Omental fat pad (tissue), 4 donors: ENCODE measurements around the gene CCDC107. TPM values are rescaled to one million over a fixed set of nuclear protein-coding genes. Genes with fewer than 3 reads are reported as not detected.

Experiments
- ATAC-seq: fragments of 150-250 bp; one replicate; pipeline ENCODE4 v1.9.1; 2016; ENCODE audit warnings: mild to moderate bottlenecking, moderate library complexity; ENCODE audit not compliant: low FRiP score
- DNase-seq: peaks from one replicate; pipeline ENCODE4 v3.0.0-alpha.2; 2019; ENCODE audit warnings: low spot score
- CTCF ChIP-seq, 3 donors: fragments of 450-650 bp; IDR thresholded peaks; one replicate each; pipeline ENCODE4 v1.5.1; 2016 to 2017; ENCODE audit warnings: antibody characterized with exemption in 3 of 3, mild to moderate bottlenecking in 3 of 3, moderate library complexity in 2 of 3
- total RNA-seq, 4 donors: library from RNA; depleted of rRNA; stranded (reverse); fragments of >200 nt; gene quantifications; one replicate each; pipeline ENCODE4 v1.1.0, GENCODE V29; 2016

CCDC107 gene
- total RNA-seq, 4 donors from 2014 or later: 35.8 to 108 (median 52.5) TPM

- DNase-seq (peak; percentile 75), ATAC-seq (peak; percentile 66)
Observed at GRCh38 chr9:35616681-35617459, 41.2 kb upstream of the CCDC107 start.

GRCh38 chr9:35617548-35617947 is 40.5 kb upstream of the CCDC107 start:
- ATAC-seq: no peak
- TF ChIP-seq CTCF (IDR thresholded peaks at IDR 0.05): no peak

More at GRCh38 chr9:35616681-35617459, 41.2 kb upstream of the CCDC107 start:
- no peak for TF ChIP-seq CTCF (IDR thresholded peaks at IDR 0.05)

GRCh38 chr9:35618325-35618727 is 39.8 kb upstream of the CCDC107 start, which contains the start of gene CD72:
CD72 (minus strand) TSS chr9:35618413; CDS start chr9:35618303, 110 bp downstream.
- ATAC-seq: no peak
- DNase-seq: no peak
- TF ChIP-seq CTCF (IDR thresholded peaks at IDR 0.05): no peak

More at GRCh38 chr9:35617548-35617947, 40.5 kb upstream of the CCDC107 start:
- DNase-seq: no peak

GRCh38 chr9:35618854-35619799 is 39.0 kb upstream of the CCDC107 start:
- no peak for ATAC-seq
- DNase-seq: no peak

GRCh38 chr9:35619800-35620158 is 38.3 kb upstream of the CCDC107 start:
- DNase-seq: no peak
- ATAC-seq: no peak
- TF ChIP-seq CTCF (IDR thresholded peaks at IDR 0.05): no peak

More at GRCh38 chr9:35618854-35619799, 39.0 kb upstream of the CCDC107 start:
- TF ChIP-seq CTCF (IDR thresholded peaks at IDR 0.05): no peak

GRCh38 chr9:35627575-35627974 is 30.5 kb upstream of the CCDC107 start:
- no peak for TF ChIP-seq CTCF (IDR thresholded peaks at IDR 0.05)

More at GRCh38 chr9:35627575-35627974, 30.5 kb upstream of the CCDC107 start:
- ATAC-seq (no peak), DNase-seq (no peak)
